Transverse colon (tissue), 4 donors: ENCODE measurements around the gene GAS7.

Experiments
- EP300 ChIP-seq: sonication (generic); formaldehyde crosslinking; IDR thresholded peaks from one replicate; pipeline ENCODE4 v1.6.1; 2017; ENCODE audit warnings: antibody characterized with exemption, low read depth
- POLR2A ChIP-seq: fragments of 450-650 bp; IDR thresholded peaks from one replicate; pipeline ENCODE4 v1.6.1; 2016; ENCODE audit warnings: antibody characterized with exemption, mild to moderate bottlenecking, moderate library complexity
- POLR2AphosphoS5 ChIP-seq, 3 donors: sonication (generic); formaldehyde crosslinking; IDR thresholded peaks; one replicate each; pipeline ENCODE4 v1.6.1; 2016; ENCODE audit warnings: antibody characterized with exemption in 3 of 3
- TF ChIP-seq, protein P1 (sequence below), 5 experiments: fragments of 200-600 bp in 3 of 5; fragments of 450-650 bp in 2 of 5; sonication (generic) in 3 of 5; IDR thresholded peaks; 1 replicate in 2 of 5; 2 replicates in 3 of 5; pipeline ENCODE4 v1.5.1; 2016 to 2017; ENCODE audit warnings: antibody characterized with exemption in 5 of 5, inconsistent platforms in 3 of 5, mild to moderate bottlenecking in 2 of 5, moderate library complexity in 1 of 5

DNA sequence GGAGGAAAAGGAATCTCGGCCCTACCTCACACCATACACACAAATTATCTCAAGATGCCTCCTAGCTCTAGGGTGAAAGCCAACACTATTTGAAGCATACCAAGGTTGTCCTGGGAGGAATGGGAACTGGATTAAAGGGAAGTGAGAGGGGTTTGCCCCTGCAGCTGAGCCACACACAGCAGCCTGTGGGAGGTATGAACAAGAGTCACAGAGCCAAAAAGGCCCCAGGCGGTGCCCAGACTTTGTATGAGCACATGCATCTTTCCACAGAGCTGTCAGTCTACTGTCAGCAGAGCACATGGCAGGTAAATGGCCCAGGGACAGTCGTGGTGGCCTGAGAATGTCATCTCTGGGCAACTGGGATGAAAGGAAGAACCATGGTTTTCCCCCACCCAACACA, 262.3 kb downstream of the GAS7 start:
- TF ChIP-seq POLR2A (no peak), POLR2AphosphoS5 (IDR thresholded peaks at IDR 0.05) (no peak), EP300 (no peak)
- TF ChIP-seq, protein P1, sequence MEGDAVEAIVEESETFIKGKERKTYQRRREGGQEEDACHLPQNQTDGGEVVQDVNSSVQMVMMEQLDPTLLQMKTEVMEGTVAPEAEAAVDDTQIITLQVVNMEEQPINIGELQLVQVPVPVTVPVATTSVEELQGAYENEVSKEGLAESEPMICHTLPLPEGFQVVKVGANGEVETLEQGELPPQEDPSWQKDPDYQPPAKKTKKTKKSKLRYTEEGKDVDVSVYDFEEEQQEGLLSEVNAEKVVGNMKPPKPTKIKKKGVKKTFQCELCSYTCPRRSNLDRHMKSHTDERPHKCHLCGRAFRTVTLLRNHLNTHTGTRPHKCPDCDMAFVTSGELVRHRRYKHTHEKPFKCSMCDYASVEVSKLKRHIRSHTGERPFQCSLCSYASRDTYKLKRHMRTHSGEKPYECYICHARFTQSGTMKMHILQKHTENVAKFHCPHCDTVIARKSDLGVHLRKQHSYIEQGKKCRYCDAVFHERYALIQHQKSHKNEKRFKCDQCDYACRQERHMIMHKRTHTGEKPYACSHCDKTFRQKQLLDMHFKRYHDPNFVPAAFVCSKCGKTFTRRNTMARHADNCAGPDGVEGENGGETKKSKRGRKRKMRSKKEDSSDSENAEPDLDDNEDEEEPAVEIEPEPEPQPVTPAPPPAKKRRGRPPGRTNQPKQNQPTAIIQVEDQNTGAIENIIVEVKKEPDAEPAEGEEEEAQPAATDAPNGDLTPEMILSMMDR (IDR thresholded peaks at IDR 0.05), result no peak
